Activated gamma-delta T cell treated with anti-CD3 and anti-CD28 coated beads, Interleukin-2, amount 50 U/mL, for 16 hours (primary cell): ENCODE results near the gene UBE4B.

Experiments
- DNase-seq: peaks from one replicate; pipeline ENCODE4 v3.0.0-alpha.2; 2020; ENCODE audit warnings: low read depth

Gene UBE4B

GRCh38 chr1:10042746-10043145, 10.0 kb downstream of the UBE4B start:
- DNase-seq: no peak

GRCh38 chr1:10045480-10046355, 13.0 kb downstream of the UBE4B start:
- no peak for DNase-seq

- DNase-seq: no peak
These were observed 13.8 kb downstream of the UBE4B start for GRCh38 chr1:10046356-10047085.

- DNase-seq: no peak
These were observed 15.8 kb downstream of the UBE4B start for GRCh38 chr1:10048601-10049000.

GRCh38 chr1:10050611-10051010, 17.9 kb downstream of the UBE4B start:
- DNase-seq: no peak

GRCh38 chr1:10051656-10052055, 18.9 kb downstream of the UBE4B start:
- DNase-seq: no peak

- DNase-seq: no peak
These were observed 19.6 kb downstream of the UBE4B start for GRCh38 chr1:10052347-10052746.

GRCh38 chr1:10054465-10054864, 21.7 kb downstream of the UBE4B start:
- no peak for DNase-seq

- DNase-seq: no peak
These were observed 23.8 kb downstream of the UBE4B start for GRCh38 chr1:10056599-10056987.

GRCh38 chr1:10057343-10057742, 24.6 kb downstream of the UBE4B start:
- no peak for DNase-seq

GRCh38 chr1:10057796-10058195, 25.0 kb downstream of the UBE4B start:
- no peak for DNase-seq

GRCh38 chr1:10059342-10059718, 26.6 kb downstream of the UBE4B start:
- DNase-seq: no peak

GRCh38 chr1:10060311-10061100, 27.7 kb downstream of the UBE4B start:
- DNase-seq: no peak

GRCh38 chr1:10061276-10061675, 28.5 kb downstream of the UBE4B start:
- DNase-seq: no peak

GRCh38 chr1:10063878-10064277, 31.1 kb downstream of the UBE4B start:
- no peak for DNase-seq

GRCh38 chr1:10064416-10065343, 31.9 kb downstream of the UBE4B start:
- no peak for DNase-seq

GRCh38 chr1:10065344-10065685, 32.6 kb downstream of the UBE4B start:
- DNase-seq: no peak

GRCh38 chr1:10065760-10066159, 33.0 kb downstream of the UBE4B start:
- no peak for DNase-seq

GRCh38 chr1:10068605-10069294, 36.0 kb downstream of the UBE4B start:
- DNase-seq: no peak

GRCh38 chr1:10070206-10070605, 37.4 kb downstream of the UBE4B start:
- DNase-seq: no peak

- no peak for DNase-seq
These were observed 38.9 kb downstream of the UBE4B start for GRCh38 chr1:10071640-10072039.
